A673 (cell line): Measurements from ENCODE around the gene TMEM130.

Experiments used
- CTCF ChIP-seq: fragments of 300-800, 200-600 bp; sonication (generic); conservative IDR thresholded peaks from 2 replicates; pipeline ENCODE4 v1.5.1; 2017; ENCODE audit warnings: low read depth, mild to moderate bottlenecking, antibody characterized with exemption, low read length, moderate library complexity, mixed read lengths
- EZH2 ChIP-seq: fragments of 200-600 bp; sonication (generic); IDR thresholded peaks from 2 replicates; pipeline ENCODE4 v1.6.1; 2017; ENCODE audit warnings: borderline replicate concordance, low read depth, mild to moderate bottlenecking, mixed read lengths, antibody characterized with exemption, low read length; ENCODE audit not compliant: poor library complexity, severe bottlenecking

GRCh38 chr7:98816967-98817710 is 52.7 kb downstream of the TMEM130 start:
- TF ChIP-seq EZH2 (no peak), CTCF (no peak)
